Liver (tissue), 9 donors: Measurements from ENCODE around the gene ASB5. TPM values are rescaled to one million over a fixed set of nuclear protein-coding genes. Genes with fewer than 3 reads are reported as not detected.

Experiments
- DNase-seq: peaks from one replicate; pipeline ENCODE4 v3.0.0-alpha.2; 2017; ENCODE audit warnings: low spot score
- H3K27ac ChIP-seq, 2 donors: one replicate each; pipeline ENCODE4 v1.7.0; 2013; ENCODE audit warnings: inconsistent platforms in 2 of 2, low read length in 2 of 2, control low read depth in 1 of 2, low read depth in 1 of 2, mild to moderate bottlenecking in 1 of 2
- H3K27me3 ChIP-seq, 4 donors: one replicate each; pipeline versions ENCODE4 v1.6.1 to v1.7.0; 2013; ENCODE audit warnings: low read length in 3 of 4, inconsistent platforms in 1 of 4, mild to moderate bottlenecking in 1 of 4, moderate library complexity in 1 of 4; ENCODE audit not compliant: control insufficient read depth in 4 of 4, insufficient read depth in 4 of 4
- H3K36me3 ChIP-seq, 4 donors: one replicate each; pipeline versions ENCODE4 v1.6.1 to v1.7.0; 2013; ENCODE audit warnings: low read length in 3 of 4, mild to moderate bottlenecking in 3 of 4, low read depth in 1 of 4, moderate library complexity in 1 of 4; ENCODE audit not compliant: control insufficient read depth in 4 of 4, insufficient read depth in 3 of 4
- H3K4me1 ChIP-seq, 4 donors: one replicate each; pipeline versions ENCODE4 v1.6.1 to v1.7.0; 2013; ENCODE audit warnings: low read length in 3 of 4, mild to moderate bottlenecking in 3 of 4, moderate library complexity in 1 of 4; ENCODE audit not compliant: control insufficient read depth in 4 of 4, insufficient read depth in 4 of 4
- H3K4me3 ChIP-seq, 3 donors: one replicate each; pipeline versions ENCODE4 v1.6.1 to v1.7.0; 2013; ENCODE audit warnings: low read length in 3 of 3, control low read depth in 1 of 3, low read depth in 1 of 3, mild to moderate bottlenecking in 1 of 3
- H3K9ac ChIP-seq, 2 donors: one replicate each; pipeline ENCODE4 v1.7.0; 2013; ENCODE audit warnings: low read length in 2 of 2, mild to moderate bottlenecking in 2 of 2, moderate library complexity in 2 of 2, control low read depth in 1 of 2, low read depth in 1 of 2
- H3K9me3 ChIP-seq, 4 donors: one replicate each; pipeline versions ENCODE4 v1.6.1 to v1.7.0; 2013; ENCODE audit warnings: low read length in 3 of 4; ENCODE audit not compliant: control insufficient read depth in 4 of 4
- ATF3 ChIP-seq: IDR thresholded peaks from 2 replicates; pipeline ENCODE4 v1.6.1; 2016; ENCODE audit warnings: antibody characterized with exemption
- EGR1 ChIP-seq, 2 donors: IDR thresholded peaks; 2 replicates each; pipeline ENCODE4 v1.6.1; 2016 to 2018; ENCODE audit warnings: antibody characterized with exemption in 2 of 2, low read depth in 2 of 2
- FOXA1 ChIP-seq: IDR thresholded peaks from 2 replicates; pipeline ENCODE4 v1.6.1; 2016; ENCODE audit warnings: antibody characterized with exemption
- FOXA2 ChIP-seq: IDR thresholded peaks from 2 replicates; pipeline ENCODE4 v1.6.1; 2016; ENCODE audit warnings: antibody characterized with exemption
- GABPA ChIP-seq, 2 donors: IDR thresholded peaks in 1 of 2; conservative IDR thresholded peaks in 1 of 2; 2 replicates each; pipeline ENCODE4 v1.6.1; 2016; ENCODE audit warnings: antibody characterized with exemption in 2 of 2, mild to moderate bottlenecking in 1 of 2, moderate library complexity in 1 of 2
- HNF4A ChIP-seq, 2 donors: conservative IDR thresholded peaks; 2 replicates each; pipeline ENCODE4 v1.6.1; 2016; ENCODE audit warnings: antibody characterized with exemption in 2 of 2, mild to moderate bottlenecking in 2 of 2
- NR2F2 ChIP-seq: IDR thresholded peaks from 2 replicates; pipeline ENCODE4 v1.6.1; 2016; ENCODE audit warnings: antibody characterized with exemption
- RAD21 ChIP-seq, 2 donors: IDR thresholded peaks; 2 replicates each; pipeline ENCODE4 v1.6.1; 2016; ENCODE audit warnings: antibody characterized with exemption in 2 of 2, mild to moderate bottlenecking in 2 of 2
- REST ChIP-seq: IDR thresholded peaks from 2 replicates; pipeline ENCODE4 v1.6.1; 2016; ENCODE audit warnings: antibody characterized with exemption, mild to moderate bottlenecking
- RXRA ChIP-seq, 2 donors: IDR thresholded peaks; 2 replicates each; pipeline ENCODE4 v1.6.1; 2017 to 2018; ENCODE audit warnings: antibody characterized with exemption in 2 of 2, mild to moderate bottlenecking in 1 of 2
- TAF1 ChIP-seq: conservative IDR thresholded peaks from 2 replicates; pipeline ENCODE4 v1.6.1; 2016; ENCODE audit warnings: antibody characterized with exemption, mild to moderate bottlenecking
- YY1 ChIP-seq: IDR thresholded peaks from 2 replicates; pipeline ENCODE4 v1.6.1; 2016; ENCODE audit warnings: antibody characterized with exemption, mild to moderate bottlenecking
- ZBTB33 ChIP-seq: IDR thresholded peaks from 2 replicates; pipeline ENCODE4 v1.6.1; 2016; ENCODE audit warnings: antibody characterized with exemption
- WGBS: extraction: QIAGEN DNeasy Blood & Tissue Kit; methylation state at CpG from one replicate; pipeline ENCODE4 v1.1.7; 2013; 5-methylcytosine and 5-hydroxymethylcytosine counted together
- polyA plus RNA-seq, 2 donors: library from polyadenylated mRNA; stranded (reverse) in 1 of 2; unstranded in 1 of 2; fragments of 200-250 nt in 1 of 2; fragments of >200 nt in 1 of 2; fragmentation: Nextera tagmentation in 1 of 2; extraction: Ambion mirVana in 1 of 2; gene quantifications; one replicate each; pipeline versions ENCODE4 v1.2.1 to v1.2.3, GENCODE V29; 2013 to 2015
- total RNA-seq, 2 donors: library from RNA; depleted of rRNA; stranded (reverse); fragments of >200 nt; gene quantifications; one replicate each; pipeline ENCODE4 v1.2.3, GENCODE V29; 2014
- TF ChIP-seq, protein P1 (sequence below): fragments of 150-350 bp; IDR thresholded peaks from 2 replicates; pipeline ENCODE4 v1.5.1; 2017; ENCODE audit warnings: improper control_type of control experiment, low read depth, low read length; ENCODE audit not compliant: missing input control
- donor health status: healthy.
- donor health status: healthy.
- donor health status: healthy.
- donor health status: healthy.
- donor health status: healthy.

Gene ASB5
- total and polyA plus RNA-seq, 4 donors = 0.05 TPM; not detected in 3

GRCh38 chr4:176292920-176293319, 23.9 kb upstream of the ASB5 start:
- DNase-seq = no peak
- 92% methylated on average over 1 of the region's 1 CpG for WGBS
- Histone ChIP-seq H3K27ac (no peak overlapping the region), H3K9me3 (no peaks in the 10 kb centered on the region), H3K4me3 (no peak overlapping the region), H3K4me1 (no peaks in the 10 kb centered on the region), H3K9ac (no peak overlapping the region), H3K36me3 (no peaks in the 10 kb centered on the region), H3K27me3 (no peaks in the 10 kb centered on the region)
- TF ChIP-seq RAD21 (IDR thresholded peaks at IDR 0.05) = no peak
- no peak for TF ChIP-seq ZBTB33
- no peak for TF ChIP-seq YY1
- TF ChIP-seq FOXA1 = no peak
- no peak for TF ChIP-seq HNF4A (conservative IDR thresholded peaks at IDR 0.05)
- no peak for TF ChIP-seq GABPA (IDR thresholded peaks at IDR 0.05 in 1 of 2, conservative IDR thresholded peaks at IDR 0.05 in 1 of 2)
- no peak for TF ChIP-seq TAF1
- TF ChIP-seq ATF3 = no peak
- no peak for TF ChIP-seq REST
- no peak for TF ChIP-seq FOXA2

DNA sequence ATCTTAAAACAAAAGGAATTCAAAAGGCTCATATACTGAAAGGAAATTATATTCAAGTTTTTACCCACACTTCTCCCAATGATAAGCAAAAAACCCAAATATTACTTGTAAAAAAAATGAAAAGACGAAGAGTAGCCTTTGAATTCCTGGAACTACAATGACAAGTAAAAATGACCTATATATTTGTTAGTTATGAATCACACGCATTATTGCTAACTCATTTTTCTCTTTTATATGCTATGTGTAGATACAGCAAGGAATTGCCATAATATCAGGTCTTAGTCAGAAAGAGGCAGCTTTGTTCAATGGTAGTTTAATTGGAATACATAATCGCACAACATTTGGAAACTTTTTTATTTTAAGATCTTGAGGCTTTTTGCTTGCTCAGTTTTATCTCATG, 22.7 kb upstream of the ASB5 start:
- H3K27ac ChIP-seq = no peak overlapping the region
- no peaks in the 10 kb centered on the region for H3K27me3 ChIP-seq
- no peaks in the 10 kb centered on the region for H3K4me1 ChIP-seq
- DNase-seq = no peak
- H3K9me3 ChIP-seq = no peaks in the 10 kb centered on the region
- no peak for TF ChIP-seq ZBTB33
- no peak for TF ChIP-seq FOXA2
- TF ChIP-seq REST = no peak
- no peak for TF ChIP-seq TAF1
- no peak for TF ChIP-seq EGR1 (IDR thresholded peaks at IDR 0.05; ENCODE audit: low read depth in 2 of 2)
- TF ChIP-seq FOXA1 = no peak
- no peak for TF ChIP-seq NR2F2
- TF ChIP-seq RAD21 (IDR thresholded peaks at IDR 0.05) = no peak
- no peak for TF ChIP-seq ATF3
- no peak for TF ChIP-seq RXRA (IDR thresholded peaks at IDR 0.05)
- TF ChIP-seq, protein P1, sequence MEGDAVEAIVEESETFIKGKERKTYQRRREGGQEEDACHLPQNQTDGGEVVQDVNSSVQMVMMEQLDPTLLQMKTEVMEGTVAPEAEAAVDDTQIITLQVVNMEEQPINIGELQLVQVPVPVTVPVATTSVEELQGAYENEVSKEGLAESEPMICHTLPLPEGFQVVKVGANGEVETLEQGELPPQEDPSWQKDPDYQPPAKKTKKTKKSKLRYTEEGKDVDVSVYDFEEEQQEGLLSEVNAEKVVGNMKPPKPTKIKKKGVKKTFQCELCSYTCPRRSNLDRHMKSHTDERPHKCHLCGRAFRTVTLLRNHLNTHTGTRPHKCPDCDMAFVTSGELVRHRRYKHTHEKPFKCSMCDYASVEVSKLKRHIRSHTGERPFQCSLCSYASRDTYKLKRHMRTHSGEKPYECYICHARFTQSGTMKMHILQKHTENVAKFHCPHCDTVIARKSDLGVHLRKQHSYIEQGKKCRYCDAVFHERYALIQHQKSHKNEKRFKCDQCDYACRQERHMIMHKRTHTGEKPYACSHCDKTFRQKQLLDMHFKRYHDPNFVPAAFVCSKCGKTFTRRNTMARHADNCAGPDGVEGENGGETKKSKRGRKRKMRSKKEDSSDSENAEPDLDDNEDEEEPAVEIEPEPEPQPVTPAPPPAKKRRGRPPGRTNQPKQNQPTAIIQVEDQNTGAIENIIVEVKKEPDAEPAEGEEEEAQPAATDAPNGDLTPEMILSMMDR = no peak
- H3K9ac ChIP-seq = no peak overlapping the region
- H3K4me3 ChIP-seq = no peak overlapping the region
- 88% methylated on average over 3 of the region's 3 CpGs for WGBS
- no peaks in the 10 kb centered on the region for H3K36me3 ChIP-seq
